ENCODE measurements around the gene PCDH9.

Gene PCDH9

DNA sequence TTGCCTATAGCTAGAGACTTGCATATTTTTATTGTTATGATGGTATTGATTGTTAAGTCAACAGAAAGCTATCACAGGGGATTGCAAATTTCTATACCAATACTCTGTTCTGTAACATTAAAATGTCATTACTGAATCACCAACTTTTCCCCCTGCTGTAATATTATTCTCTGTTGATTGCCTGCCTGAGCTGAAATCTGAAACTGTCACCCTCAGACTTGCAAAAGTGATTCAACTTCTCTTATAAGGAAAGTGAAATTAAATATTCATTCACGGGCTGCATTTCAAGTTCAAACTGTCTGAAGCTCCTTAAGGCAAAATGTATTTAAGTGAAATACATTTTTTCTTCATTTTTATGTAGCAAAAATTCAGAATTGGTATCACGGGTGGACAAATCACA, 723.2 kb downstream of the PCDH9 start:
- DNase-seq, result no peak

DNA sequence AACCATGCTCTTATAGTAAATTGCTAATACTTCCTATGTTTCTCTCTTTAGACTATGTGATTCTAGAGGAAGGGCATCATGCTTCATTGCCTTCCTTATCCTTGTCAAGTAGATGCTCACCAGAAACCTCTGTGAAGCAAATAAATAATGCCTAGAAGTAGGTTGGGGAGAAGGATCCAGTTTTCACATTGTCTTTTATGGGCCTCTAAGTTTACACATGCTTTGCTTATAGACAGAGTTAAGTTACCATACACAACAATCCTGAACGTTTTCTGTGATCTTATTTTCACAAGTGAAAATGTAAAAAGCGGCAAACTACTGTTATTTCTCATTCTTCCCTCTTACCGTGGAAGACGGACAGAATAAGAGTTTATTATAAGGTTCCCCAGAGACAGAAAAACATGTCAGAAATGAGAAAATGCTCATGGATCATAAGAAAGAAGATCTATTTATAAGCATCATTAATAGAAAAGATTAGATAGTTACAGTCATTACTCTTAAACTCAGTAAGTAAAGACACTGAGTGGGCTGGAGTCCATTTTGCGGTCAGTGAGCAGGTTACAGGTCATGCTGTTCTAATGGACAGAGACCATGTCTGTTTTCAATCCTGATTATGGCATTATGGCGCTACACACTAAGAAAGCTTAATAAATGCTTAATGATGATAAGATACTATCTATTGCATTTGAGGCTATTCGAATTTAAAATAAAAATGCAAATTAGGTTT, 723.9 kb downstream of the PCDH9 start:
- no peak for DNase-seq

DNA sequence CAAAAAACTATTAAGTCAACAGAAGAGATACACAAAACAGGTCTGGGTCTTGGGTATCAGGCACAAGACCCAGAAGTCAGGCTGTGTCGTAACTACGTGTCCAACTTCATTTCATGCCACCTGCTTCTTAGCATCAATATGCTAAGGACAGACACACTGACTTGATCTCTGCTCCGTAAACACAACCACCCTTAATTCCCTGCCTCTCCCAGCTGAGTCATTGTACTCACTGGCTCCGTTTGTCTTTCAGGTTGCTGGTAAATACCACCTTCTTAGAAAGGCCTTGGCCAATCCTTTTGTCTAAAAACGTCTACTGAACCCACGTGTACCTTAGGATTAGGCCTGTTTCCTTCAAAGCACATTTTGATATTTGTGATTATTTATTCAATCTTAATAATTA, 726.2 kb downstream of the PCDH9 start:
- no peak for DNase-seq

DNA sequence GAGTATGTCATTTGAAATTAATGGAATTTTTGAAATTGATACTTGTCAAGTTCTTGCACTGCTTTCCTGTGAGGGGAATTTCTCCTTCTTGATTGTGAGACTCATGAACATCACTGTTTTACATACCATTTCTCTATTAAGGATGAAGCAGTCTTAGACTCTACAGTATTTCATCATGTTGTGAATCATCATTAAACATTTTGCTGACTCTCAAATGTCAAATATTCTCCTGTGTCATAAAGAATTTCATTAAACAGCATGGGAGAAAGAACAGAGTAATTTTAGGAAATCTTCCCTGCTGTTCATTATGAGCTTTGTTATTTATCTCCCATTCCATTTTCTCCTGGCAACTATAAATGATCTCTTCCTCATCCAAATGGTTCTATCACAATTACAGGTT, 729.0 kb downstream of the PCDH9 start:
- DNase-seq, result no peak

DNA sequence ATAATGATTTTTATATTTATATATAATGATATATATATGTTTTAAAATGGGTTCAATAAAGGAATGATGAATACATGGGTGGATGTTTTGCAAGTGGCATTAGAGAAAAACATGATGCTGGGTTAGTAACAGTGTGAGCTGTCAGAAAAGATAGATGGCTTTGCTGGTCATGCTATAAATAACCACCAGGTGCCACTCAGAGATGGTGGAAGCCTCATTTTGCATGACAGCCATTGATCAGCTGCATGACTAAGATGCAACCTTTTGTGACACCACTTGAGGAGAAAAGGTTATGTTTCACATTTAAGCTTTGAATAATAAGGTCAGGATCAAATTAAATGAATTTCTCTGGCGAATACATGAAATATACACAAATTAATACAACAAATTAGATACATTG, 737.7 kb downstream of the PCDH9 start:
- no peak for DNase-seq

DNA sequence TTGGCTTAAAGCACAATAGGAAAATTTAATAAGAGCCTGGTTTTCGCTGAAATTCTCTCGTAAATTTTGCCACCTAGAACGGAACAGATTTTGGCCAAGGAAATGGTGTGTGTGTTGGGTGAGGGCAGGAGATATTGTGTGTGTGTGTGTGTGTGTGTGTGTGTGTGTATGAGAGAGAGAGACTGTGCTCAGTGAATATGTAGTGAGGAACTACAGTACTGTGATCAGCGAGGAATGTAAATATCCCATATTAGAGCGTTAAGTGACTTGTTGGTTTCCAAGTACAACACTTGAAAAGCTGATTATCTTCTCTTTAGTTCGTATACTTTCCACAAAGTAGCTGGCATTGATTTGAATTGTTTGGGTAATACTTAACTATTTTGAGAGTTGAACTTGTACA, 738.9 kb downstream of the PCDH9 start:
- DNase-seq, result no peak

DNA sequence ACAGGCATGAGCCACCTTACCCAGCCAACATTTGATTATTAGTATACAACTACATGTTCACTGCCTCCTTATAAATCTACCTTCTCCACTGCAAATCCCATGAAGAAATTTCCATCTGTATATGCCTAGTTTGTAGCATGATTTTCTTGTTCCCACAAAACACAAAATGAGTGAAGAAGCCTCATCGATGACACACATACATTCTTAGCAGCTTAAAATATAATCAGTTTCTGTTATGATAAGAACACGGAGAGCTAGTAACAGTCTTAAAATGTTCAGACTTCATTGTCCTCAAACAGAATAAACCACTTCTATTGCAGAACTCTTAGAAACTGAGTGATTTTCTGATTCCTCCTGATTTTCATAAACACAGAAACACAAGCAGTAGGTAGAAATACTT, 740.5 kb downstream of the PCDH9 start:
- no peak for DNase-seq

DNA sequence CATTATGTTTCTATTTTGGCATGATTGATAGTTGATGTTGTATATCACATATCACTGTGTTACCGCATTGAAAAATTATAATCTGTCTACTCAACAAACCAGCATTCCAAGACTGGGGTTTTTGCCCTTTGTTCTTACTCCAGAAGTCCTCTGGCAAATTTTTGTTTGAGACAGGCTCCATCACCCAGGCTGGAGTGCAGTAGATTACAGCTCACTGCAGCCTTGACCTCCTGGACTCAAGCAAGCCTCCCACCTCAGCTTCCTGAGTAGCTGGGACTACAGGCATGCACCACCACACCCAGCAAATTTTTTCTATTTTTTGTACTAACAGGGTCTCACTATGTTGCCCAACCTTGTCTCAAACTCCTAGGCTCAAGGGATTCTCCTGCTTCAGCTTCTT, 741.0 kb downstream of the PCDH9 start:
- DNase-seq, result no peak

DNA sequence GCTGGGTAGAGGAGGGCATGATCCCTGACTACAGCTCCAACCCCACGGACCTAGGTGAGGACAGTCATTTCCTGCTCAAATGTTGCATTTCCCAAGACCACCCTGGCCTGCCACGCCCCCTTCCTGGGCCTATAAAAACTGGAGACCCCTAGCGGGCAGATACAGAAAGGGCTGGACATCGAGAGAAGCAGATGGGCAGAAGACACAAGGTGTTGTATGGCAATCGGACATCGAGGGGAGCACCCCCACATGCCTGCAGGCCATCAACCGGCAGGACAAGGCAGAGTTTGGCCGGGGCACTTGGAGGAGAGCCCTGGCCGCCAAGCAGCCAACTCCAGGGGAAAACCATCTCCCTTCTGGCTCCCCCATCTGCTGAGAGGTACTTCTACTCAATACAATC, 746.4 kb downstream of the PCDH9 start:
- DNase-seq, result no peak

DNA sequence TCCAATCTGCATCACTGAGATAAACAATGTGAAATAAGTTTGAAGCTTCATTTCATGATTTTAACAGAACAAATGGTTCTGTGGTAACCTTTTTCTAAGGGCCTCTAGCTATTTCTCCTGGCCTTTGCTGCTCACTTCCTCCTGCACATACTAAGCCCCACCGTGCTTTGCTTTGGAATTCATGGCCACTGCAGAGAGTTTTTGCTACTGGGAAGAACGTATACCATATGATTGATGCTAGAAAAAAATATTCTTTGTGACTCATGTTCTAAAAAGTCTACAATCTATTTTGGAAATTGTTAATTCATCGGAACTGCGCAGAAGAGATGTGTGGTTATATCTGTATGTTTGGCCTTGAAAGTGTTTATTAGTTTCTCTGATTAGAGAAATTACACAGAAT, 747.3 kb downstream of the PCDH9 start:
- DNase-seq, result no peak

DNA sequence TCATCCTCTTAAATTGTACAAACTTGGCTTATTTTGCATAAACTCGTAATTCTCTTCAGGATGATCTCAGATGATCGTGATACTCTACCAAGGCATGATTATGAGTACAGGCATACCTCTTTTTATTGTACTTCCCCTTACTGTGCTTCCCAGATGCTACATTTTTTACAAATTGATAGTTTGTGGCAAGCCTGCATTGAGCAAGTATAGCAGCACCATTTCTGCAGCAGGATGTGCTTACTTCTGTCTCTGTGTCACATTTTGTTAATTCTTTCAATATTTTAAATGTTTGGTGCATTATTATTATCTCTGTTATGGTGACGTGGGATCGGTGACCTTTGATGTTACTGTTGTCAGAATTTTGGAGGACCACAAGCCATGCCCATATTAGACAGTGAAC, 752.3 kb downstream of the PCDH9 start:
- DNase-seq, result no peak

DNA sequence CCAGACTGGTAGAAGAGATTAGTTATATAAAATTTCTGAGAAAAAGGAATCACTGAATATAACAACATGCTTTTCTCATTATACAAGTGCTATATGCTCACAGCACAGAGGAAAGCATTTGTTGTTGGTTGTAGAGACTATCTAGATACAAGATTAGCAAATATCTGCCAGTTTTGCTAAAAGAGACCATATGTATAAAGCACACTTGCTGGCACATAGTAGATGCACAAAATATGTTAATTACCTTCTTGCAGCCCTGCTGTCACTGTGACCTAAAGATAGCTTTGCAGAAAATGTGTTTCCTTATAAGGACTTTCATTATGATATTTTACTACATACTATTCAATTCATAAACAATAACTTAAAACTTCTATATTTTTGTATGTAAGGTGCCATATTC, 755.1 kb downstream of the PCDH9 start:
- no peak for DNase-seq

DNA sequence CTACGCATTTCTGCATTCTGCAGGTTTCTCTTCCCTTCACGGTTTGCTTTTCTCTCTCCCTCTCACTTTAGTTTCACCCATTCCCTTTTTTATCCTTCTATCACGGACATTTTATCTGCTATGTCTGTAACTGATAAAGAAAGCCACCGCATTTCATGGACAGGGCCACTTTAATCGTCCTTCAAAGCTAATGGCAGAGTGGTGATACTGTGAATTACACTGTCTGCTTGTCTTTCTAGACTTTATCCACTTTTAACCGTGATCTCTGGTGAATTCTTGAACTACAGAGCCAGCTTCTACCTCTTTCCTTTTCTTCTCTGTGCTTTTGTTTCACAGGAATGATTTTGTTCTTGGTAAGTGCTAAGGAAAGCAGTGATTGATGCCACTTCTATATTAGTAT, 760.4 kb downstream of the PCDH9 start:
- no peak for DNase-seq

DNA sequence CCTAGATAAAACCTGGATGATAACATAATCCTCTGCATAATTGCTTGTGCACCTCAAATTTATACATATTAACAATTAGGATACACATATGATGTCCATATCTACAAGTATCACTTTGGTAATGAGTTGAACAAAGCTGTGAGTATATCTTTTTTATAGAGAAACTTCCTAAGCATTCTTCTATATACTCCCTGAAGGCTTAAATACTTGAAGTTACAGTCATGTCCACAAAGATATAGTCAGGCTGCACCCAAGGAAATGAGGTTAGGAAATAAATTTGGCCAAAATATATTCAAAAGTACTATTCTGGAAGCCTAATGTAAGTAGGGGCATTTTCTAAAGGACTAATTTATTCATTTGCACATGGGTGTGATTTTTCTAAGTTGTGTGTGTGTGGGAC, 761.5 kb downstream of the PCDH9 start:
- DNase-seq, result no peak

DNA sequence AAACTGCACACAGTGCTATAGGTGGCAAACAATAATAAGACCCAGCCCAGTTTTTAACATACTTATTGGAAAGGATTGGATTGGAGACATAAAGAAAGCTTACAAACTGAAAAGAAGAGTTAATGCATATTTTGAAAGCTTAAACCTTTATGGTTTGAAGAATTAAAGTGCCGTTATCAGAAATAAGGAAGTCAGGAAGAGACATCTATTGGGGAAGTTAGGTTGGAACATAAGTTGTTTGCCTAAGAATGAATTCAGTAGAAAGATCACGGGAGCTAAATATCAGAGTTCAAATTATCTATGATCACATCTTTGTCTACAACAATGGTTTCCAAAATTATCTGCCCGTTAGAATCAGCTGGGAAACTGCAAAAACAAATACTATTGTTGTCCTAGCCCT, 767.9 kb downstream of the PCDH9 start:
- DNase-seq, result peak; percentile 31 to 32

DNA sequence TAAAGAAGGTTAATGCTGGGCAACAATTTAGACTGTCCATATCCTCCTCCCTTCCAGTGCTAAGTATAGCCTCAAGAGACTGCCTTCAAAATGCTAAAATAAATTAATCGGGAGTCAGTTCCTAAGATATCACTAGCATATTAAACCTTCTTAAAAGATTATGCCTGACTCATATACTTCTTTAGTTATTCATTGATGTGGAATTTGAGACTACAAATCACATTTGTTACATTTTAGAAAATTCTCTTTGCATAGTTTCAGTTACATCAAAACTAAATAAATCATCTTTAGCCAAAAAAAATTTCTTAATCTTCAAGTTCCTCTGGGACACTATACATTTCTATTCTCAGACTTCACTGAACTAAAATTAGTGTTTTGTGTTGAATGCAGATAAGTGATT, 769.1 kb downstream of the PCDH9 start:
- DNase-seq, result no peak

DNA sequence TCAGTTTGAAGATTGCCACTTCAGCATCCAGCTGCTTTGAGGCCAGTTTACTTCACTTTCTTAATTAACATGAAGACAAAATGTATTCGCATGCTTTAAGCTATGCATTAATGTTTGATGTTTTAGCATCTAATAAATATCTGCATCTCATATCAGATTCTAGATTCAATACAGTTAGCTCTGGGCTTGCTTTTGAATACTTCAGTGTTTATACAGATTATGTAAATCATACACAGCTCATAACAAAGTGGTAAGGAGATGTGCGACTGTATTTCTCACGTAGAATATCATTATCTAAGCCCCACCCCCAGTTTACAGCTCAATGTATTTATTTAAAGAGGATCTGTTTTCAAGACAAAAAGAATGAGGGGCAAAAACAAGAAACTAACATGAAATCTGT, 770.5 kb downstream of the PCDH9 start:
- no peak for DNase-seq

DNA sequence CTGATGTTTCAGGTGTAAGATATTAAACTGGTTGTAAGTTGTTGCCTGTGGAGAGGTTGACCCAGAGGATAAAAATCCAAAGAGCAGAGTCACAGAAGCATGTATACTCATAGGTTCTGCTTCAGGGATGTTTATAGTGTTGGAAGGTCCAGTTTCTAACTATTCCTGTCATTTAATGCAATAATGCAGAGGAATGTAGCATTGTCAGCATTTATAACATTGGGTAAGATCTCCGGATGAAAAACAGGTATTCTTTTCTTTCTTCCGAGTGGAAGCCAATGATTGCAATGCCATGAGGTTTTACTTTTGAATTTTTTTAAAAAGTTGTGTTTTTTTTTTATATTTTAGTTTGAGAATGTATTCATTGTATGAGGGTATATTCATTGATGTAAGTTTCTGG, 771.0 kb downstream of the PCDH9 start:
- no peak for DNase-seq

DNA sequence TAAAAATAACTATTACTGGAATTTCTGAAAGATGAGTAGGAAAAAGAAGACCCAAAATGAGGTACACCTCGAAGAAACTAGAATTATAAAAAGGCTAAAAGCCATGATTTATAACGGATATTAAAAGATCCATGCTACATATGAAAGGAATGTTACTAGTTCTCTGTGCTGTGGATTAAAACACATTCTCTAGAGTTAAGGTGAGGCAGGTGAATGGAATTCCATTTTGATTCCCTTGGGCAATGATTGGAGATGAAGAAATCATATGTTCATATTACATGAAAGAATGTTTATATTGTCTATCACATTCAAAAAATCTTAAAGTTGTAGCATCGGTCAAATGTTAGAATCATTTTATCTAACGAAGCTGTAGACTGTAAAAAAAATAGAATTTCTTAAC, 783.7 kb downstream of the PCDH9 start:
- DNase-seq, result no peak

DNA sequence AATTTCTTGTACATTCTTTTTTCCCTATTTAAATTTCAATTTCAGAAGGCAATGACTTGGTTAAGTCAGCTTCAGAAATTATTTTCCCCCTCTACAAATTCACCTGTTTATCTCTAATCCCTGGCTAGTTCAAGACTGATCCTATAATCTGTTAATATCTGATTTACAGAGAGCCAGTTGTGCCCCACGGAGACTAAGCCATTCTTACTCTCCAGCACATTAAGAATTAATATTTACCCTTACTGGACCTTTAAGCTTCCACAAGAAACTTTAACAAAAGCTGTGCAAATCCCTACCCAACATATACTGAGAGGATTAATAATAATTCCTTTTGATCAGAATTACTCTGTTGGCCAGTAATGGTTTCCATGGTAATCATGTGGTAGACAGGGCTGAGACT, 786.2 kb downstream of the PCDH9 start:
- no peak for DNase-seq

DNA sequence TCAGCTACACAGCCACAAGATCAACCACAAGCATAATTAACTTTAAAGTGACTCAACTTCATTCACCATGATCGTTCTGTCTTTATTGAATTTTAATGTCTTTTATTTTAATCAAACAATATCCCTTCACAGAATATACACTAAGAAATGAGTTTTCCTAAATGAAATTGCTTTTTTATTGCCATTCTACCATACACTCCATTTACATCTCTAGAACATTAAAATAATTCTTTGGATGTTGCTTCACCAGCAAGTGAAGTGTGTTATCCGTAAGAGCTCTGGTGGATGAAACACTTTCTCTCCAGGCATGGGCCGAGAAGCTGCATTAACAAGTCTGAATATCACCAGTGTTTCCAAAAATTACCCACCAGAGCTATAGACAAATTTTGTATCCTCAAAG, 789.2 kb downstream of the PCDH9 start:
- no peak for DNase-seq

DNA sequence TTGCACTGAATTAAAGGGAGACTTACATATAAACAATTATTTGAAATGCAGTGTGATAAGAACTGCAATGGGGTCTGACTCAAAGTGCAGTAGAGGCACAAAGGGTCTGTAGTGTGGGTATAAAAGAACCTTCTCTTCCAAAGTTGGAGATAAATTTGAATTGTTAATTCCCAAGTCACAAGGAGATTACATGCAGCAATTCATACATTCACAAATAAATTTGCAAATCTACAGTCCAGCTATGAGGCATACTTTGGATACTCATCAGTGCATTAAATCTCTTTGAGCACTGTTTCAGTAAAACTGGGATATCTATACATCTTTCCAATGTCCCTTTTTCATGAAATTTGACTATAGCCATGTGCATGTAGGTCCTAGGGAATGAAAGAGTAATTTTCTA, 799.4 kb downstream of the PCDH9 start:
- no peak for DNase-seq

DNA sequence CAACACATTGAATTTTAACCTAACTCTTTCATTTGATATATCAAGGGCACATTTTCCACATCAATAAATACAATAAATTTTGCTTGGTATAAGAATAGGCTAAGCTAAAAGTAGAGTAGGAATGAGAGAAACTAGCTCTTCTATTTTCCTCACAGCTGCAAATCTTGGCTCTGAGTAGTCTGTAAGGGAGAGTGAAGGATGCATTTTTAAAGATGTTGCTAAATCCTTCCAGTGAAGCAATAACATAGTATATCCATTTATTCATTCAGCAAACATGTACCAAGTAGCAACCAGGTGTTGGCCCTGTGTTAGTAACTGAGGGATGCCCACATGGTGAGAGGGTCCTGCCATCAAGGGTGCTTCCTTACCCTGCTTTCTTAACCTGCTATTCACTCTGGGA, 799.9 kb downstream of the PCDH9 start:
- DNase-seq, result no peak

DNA sequence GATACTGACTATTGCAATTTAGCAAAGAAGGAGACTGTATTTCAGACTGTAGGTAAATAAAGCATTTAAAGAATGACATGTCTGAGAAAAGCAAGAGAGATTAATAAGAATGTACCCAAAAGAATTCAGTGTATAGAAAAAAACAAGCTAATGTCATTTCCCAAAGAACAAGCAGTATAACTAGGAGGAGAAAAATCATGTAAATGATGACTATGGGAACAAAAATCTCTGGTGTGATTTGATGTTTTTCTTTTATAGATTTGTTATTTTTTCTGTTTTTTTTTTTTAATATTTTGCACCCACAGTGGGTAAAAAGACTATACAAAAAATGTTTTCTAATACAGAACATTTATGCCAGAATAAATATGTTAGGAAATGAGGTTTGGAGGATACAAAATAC, 801.0 kb downstream of the PCDH9 start:
- no peak for DNase-seq

DNA sequence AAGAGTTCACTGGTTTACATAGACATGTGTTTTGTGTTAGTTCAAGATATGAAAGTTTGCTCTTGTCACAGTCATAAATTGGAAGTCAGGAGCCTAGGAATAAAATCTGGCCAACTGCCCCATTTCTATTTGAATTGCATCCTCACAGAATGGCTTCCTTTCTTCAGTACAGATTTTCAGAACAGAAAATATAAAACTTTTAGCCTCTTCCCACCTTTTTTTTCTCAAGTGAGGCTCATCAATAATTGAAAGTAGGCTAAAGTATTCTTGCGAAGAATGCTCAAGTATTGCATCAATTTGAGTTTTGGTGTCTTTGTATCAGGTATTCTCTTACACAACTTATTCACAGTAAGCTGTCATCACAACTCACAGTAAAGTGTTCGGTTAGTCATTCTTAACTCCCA, 802.7 kb downstream of the PCDH9 start:
- no peak for DNase-seq

DNA sequence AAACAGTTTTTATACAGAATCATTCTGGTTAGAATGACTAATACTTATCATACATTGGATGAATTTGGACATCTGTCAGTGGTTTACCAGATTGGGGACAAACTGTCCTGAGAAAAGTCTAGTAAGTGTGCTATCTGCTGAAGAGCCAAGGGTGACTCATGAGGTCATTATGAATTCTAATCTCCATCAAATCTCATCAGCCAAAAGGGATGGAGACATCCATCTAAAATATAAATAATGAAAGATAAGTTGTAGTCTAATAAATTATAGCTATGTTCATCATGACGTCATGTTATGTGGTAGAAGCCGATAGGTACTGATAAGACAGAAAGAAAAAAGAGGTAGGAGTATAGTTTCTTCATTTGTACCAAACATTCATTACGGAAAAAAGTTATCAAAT, 804.4 kb downstream of the PCDH9 start:
- DNase-seq, result no peak
